ENCODE results near the gene BLACAT1.

The BLACAT1 gene

DNA sequence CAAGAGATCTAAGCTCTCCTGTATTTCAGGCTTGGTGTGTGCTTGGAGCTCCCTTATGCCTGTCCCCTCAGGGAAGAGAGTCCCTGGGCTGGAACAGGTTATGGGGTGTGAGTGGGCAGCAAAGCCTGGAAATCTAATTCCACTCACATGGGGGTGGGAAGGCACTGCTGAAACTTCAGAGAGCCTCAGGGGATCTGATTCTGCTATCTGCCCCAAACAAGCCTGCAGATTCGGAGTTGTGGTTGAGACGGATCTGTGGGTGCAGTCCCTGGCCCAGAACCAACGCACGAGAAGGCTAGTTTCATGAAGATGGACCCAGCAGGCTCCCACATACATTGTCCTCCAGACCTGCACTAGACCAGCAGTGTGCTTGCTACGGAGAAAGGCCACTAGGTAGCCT, 2.9 kb downstream of the BLACAT1 start:
- DNase-seq = no peak

DNA sequence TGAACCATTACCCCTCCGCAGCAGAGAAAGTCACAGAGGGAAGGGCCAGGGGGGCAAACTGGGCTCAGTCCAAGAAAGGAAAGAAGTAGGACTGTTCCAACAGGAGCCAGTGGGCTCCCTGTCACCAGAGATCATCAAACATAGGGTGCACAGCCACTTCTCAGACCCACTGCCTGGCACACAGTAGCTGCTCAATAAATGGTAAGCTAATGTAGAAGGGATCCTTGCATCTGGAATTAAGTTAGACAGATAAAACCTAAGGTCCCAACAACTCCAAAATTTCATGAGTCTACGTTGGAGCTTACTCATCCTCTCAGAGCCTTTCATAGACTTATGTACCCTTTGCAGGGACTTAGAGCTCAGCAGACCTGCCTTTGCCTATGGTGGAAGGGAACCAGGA, 3.5 kb downstream of the BLACAT1 start:
- DNase-seq = no peak

GRCh38 chr1:205451759-205452164, 4.1 kb downstream of the BLACAT1 start:
- DNase-seq = no peak

GRCh38 chr1:205451202-205451601, 4.6 kb downstream of the BLACAT1 start:
- DNase-seq = no peak

- no peak for DNase-seq
Measured at GRCh38 chr1:205450448-205450847, 5.4 kb downstream of the BLACAT1 start.

DNA sequence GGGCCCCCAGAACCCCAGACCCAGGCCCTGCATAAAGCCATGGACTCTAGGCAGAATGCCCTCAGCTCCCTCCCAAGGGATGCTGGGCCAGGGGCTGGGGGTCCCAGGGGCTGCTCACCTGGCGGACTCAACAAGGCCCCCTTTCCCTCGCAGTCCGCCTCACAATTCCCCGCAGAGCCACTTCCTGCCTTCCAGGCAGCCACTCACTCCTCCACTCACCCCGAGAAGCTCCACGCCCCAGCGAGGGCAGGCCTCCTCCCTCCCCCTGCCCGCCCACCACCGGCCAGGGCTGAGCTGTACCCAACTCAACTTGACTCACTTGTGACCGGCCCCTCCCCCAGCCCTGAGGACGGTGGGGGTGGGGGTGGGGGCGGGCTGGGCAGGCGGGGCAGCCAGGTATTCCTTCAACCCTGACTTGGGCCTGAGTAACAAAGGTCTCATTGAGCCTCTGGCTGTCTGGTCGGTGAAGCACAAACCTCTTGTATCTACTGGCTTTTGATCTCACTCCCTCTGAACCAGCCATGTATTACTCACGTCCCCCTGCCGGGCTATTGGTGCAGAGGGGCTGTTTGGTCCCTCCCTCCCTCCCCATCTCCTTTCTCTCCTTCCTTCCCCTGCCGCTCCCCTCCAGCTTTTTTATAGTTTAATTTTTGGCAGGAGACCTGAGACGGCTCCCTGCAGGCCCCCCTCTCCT, 5.9 kb downstream of the BLACAT1 start:
- no peak for DNase-seq

DNA sequence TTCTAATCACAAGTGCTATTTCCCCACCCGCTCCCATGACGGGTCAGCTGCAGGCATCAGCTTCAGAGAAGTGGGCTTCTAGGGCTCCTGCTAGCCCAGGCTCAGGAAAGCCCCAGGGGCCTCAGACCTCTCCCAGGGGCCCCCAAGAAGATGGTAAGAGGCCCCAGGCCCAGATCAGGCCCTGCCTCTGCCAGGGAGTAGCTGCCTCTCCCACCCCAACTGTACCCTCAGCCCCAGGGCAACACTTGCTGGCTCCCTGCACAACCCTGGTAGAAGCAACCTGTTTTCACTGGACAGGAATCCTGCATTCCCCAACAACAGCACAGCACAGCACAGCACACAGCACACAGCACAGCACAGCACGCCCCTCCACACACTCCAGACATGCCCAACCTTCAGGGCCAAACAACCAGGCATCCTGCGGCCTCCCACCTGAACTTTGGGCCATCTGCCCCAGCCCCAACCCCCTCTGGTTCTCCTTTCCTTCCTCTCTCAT, 6.5 kb downstream of the BLACAT1 start:
- DNase-seq = no peak

DNA sequence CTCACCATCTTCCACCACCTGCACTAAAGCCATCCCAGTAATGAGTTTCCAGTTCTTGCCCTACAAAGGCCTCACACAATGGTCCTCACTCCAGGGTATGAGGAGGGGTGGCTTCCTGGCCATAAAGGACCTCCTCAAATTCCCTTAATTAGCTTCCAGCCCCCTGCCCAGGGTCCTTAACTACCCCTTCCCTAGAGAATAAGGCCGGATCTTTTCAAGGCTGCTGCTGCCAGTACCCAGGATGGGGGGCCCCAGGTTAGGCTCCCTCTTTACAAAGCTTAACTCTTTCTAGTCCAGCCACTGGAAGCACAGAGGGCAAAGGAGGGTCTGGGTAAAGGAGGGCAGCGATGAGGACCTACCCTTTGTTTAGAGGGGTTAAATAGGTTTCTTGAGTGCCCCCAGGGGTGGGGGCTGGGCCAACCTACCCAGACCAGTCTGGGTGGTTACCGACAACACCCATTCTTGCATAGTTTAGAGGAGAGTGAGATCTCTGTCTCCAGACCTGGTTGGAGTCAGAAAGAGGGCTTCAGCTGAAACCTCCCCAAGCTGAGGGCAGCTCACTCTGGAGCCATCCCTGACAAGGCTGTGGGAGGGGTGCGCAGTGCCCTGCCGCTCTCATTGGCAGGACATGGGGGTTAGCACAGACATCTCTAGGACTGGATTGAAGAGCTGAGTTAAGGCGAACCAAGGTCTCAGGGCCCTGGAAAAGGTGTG, 7.1 kb downstream of the BLACAT1 start:
- DNase-seq = no peak

DNA sequence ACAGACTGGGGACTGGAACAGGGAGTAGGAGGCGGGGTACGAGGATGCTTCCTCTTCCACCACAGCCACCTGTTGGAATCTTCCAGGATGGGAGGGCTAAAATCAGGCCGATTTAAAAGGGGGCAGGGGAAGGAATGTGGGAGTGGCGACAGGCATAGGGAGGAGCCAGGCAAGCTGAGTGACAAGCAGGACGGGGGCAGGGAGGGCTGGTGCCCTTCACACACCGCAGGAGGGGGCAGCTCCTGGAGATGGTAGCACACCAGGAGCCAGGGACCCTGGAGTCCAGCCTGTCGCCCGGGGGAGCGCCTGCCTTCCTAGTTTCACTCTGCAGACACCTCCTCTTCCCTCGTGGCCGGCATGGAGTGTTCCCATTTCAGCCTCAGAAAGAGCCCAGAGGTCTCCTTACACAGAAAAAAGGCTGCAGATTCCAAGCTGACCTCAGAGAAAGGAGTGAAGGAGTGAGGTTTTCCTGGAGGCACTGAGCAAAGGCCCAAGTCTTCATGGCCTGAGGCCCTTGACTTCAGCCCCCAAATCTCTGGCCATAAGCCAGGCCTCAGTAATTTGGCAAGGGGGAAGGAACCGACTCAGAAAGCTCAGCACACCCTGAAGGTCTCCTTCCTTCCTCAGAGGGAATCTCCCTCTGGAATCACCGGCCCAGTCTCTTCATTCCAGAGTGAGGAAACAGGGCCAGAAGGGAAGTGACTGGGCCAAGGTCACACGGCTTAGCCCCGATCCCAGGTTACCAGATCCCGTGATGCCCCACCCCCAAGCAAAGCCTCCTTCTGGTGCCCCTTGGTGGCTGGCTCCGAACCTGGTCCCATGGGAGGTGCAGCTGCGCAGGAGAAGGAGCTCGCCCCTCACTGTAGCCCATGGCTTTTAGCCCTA, 8.1 kb downstream of the BLACAT1 start:
- DNase-seq = no peak

GRCh38 chr1:205446828-205447227, 9.0 kb downstream of the BLACAT1 start:
- no peak for DNase-seq

GRCh38 chr1:205445646-205445935, 10.3 kb downstream of the BLACAT1 start:
- DNase-seq = no peak

DNA sequence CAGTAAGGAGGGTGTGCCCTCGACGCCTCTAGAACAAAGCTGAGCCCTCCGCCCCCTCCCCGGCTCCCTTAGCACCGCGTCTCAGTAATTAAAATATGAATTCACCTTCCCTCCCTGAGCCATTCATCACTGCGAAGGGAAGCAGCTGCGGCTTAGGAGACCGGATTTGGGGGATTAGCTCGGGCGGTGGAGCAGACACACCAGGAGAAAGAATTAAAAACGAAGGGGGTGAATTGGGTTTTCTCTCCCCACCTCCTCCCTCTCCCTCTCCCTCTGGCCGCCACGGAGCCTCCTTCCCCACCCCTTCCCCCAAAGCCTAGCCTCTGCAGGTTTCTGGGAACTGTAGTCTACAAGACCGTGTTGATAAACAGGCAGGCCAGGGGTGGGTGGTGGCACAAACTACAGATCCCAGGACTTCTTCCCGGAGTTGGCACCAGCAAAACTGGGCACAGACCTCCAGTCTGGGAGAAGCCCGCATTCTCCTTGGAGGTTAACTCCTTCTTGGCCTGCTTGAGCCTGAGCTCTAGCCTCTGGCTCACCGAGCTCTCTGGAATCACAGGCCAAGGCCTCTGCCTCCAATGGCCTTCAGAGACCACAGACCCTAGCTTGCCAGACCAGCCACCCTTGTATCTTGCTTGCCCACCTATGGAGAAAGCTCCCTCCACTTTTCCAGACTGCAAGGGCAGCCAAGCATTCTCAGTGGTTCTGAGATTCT, 10.8 kb downstream of the BLACAT1 start:
- peak; percentile 37 for DNase-seq

DNA sequence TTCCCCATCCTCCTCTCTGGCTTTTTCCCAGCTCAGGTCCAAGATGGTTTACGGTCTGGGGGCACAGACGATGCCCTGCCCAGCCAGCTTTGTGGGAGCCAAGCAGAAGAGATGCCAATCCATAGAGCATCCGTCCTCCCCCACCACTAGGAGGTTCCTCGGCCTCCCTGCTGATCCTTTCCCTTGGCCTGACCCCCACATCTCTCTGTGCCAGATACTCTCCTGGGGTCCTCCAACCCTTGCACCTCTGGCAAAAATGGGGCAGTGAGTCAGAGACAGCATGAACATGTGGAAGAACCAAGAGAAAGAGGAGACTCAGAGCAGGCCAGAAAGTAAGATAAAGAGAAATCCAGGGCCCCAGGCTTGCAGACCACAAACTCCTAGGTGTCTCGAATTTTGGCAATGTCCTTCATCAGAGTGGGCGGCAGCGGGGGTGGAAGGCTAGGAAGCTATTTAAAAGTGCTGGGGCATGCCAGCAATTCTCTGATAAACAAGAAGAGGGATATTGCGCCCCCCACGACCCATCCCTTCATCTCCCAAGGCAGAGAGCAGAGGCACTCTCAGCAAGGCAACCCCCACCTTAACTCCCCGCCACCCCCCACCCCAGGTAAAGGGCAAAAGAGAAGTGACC, 11.4 kb downstream of the BLACAT1 start:
- DNase-seq = no peak

- DNase-seq = no peak
Measured at GRCh38 chr1:205443585-205444299, 12.1 kb downstream of the BLACAT1 start.

- DNase-seq = no peak
Measured at GRCh38 chr1:205442051-205442725, 13.7 kb downstream of the BLACAT1 start.

DNA sequence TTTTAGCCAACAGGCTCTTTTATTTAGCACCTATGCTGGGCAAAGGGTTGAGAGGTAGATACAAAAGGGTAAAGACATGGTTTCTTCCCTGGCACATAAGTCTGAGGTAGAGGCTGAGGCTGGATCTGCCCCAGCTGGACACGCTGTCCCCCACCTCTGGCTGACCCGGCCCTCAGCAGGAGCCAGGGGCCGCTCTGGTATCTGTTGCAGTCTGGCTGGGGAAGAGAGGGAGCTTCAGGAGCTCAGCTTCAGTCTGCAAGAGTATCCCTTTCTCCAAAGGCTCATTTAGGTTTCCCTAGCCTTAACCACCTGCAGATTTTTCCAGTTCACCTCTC, 14.2 kb downstream of the BLACAT1 start:
- no peak for DNase-seq

GRCh38 chr1:205441318-205441633, 14.6 kb downstream of the BLACAT1 start:
- DNase-seq = no peak

DNA sequence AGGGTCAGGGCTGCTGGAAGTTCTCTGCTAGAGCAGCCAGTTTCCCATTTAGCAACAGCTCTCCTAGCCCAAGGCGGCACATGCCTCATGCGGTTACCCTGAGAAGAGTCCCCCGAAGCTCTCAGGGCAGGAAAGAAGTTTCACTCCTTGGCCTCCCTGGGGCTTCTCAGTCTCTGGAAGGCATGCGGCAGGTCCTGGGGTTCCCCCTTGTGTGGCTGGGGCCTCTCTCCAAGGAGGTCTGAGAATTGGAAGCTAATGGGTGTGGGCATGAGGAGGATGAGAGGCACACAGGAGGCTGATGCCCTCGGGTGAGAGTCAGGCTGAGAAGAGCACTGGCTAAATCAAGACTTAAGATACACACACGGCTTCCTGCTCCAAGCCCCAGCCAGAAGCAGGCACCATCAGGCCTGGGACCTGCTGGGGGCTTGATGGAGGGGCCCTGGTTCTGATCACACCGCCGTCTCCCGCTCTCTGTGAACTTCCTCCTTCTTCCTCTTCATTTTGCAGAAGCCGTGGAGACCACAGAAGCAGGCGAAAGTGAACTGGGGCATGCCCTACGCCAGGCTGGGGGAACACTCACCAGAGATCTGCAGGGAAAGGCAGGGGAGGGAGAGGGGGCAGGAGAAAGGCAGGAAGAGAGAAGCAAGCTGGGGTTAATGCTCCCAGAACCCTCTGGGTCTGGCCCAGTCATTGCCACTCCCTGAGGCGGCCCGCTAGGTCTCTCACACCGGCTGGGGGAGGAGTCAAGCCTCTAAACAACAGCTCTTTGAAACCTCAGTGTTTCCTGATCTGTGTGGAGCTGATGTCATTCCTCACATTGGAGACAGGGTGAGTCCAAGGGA, 15.1 kb downstream of the BLACAT1 start:
- DNase-seq = peak; percentile 49

- no peak for DNase-seq
Measured at GRCh38 chr1:205440121-205440475, 15.7 kb downstream of the BLACAT1 start.

Data from SHP77 treated with DMSO at 0.1 percent for 48 hours (cell line).